Left renal pelvis (tissue), 4 donors: Measurements from ENCODE around the gene MCM8. TPM values are rescaled to one million over a fixed set of nuclear protein-coding genes. Genes with fewer than 3 reads are reported as not detected.
"Not testable (repeated sequence)": the region's sequence is repeated elsewhere in the genome, so short reads cannot be mapped to it uniquely, and the experiment has no call there.

Experiments
- DNase-seq, 4 donors: peaks; one replicate each; pipeline ENCODE4 v3.0.0-alpha.2; 2013; ENCODE audit warnings: low read depth in 4 of 4, low spot score in 3 of 4
- polyA plus RNA-seq, 4 donors: library from polyadenylated mRNA; unstranded; fragments of 120-200 nt; gene quantifications; one replicate each; pipeline ENCODE4 v1.2.1, GENCODE V29; 2013; ENCODE audit not compliant: insufficient read length in 4 of 4

MCM8 gene
- polyA plus RNA-seq, 4 donors = 11.7 to 16.3 (median 14.7) TPM

GRCh38 chr20:5991623-5992441, 41.4 kb downstream of the MCM8 start:
- DNase-seq = no peak

DNA sequence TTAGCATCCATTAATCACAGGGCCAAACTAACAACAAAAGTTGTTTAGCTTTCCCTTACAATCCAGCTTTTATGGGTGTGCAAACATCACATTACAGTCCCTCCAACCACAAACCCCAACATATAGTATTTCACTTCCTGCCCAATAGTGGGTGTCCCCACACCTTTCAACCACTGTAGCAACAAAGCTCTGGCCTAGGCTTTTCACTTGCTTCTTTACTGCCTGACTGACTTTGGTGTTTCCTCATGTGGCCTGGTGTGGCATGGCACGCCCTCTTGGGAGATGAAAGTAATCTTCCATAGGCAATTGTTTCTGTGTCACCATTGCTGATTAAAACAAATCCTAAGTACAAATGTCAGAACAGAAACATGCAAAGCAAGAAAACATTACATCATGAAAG, 46.3 kb downstream of the MCM8 start:
- DNase-seq = no peak

DNA sequence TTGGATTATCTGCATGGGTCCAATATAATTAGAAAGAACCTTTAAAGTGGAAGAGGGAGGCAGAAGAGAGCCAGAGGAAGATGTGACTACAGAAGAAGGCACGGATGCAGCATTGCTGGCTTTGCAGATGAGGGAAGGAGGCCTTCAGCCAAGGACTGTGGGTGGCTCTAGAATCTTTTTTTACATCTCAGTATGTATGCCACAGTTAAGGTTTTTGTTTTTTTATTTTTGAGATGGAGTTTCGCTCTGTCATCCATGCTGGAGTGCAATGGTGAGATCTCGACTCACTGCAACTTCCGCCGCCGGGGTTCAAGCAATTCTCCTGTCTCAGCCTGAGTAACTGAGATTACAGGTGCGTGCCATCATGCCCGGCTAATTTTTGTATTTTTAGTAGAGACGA, 49.3 kb downstream of the MCM8 start:
- no peak for DNase-seq

GRCh38 chr20:6000871-6001270, 50.4 kb downstream of the MCM8 start:
- DNase-seq = no peak

DNA sequence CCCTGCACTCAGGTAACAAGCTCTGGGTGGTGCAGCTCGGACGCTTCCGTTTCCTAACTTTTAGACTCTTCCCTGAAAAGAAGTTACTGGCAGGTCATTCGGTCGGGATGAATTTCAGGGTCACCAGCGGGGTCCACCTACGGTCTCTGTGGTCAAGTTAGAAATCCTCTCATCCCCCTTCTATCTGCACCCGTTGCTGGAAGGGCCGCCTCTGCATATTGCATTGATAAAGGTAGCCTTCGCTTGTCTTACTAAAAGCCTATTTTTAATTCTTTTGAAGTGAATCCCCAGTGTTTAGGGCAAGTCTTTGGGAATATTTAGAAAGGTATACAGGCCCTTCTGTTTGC, 56.1 kb downstream of the MCM8 start:
- DNase-seq = no peak

- DNase-seq = no peak
These were observed 56.7 kb downstream of the MCM8 start for GRCh38 chr20:6007094-6007528.

GRCh38 chr20:6007529-6008103, 57.2 kb downstream of the MCM8 start:
- DNase-seq = no peak

DNA sequence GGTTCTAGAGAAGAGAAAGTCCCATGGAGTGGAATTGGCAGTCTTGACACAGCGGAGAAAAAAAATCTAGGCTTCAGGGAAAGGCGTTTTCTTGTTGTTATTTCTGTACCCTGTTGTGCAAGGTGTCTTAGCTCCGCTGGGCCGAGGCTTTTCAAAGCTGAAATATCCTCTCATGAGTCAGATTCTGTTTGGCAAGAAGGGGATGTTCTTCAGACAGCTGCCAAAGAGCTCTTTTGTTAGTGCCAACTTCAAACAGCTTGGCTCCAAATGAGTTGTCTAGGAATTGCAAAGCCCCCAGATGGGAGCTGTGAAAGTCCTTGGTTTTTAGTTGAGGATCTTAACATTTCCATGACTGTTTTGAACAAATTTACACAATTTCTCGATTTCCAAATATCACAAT, 57.8 kb downstream of the MCM8 start:
- no peak for DNase-seq

GRCh38 chr20:6012179-6012578, 61.7 kb downstream of the MCM8 start:
- no peak for DNase-seq

DNA sequence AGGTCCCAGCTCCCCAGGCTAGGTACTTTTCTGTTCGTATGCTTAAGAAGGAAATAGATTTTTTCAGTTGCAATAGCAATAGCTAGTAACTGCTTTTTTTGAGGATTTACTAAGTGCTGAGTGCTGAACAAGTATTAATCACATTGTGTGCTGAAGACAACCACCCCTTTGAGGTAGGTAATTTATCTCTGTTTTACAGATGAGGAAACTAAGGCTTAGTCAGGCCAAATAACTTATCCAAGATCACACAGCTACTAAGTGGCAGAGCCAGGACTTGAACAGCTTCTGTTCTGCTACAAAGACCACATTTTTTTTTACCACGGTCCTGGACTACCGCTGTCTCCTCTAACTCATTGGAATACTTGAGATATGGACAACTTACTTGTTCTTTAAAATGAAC, 63.6 kb downstream of the MCM8 start:
- no peak for DNase-seq

DNA sequence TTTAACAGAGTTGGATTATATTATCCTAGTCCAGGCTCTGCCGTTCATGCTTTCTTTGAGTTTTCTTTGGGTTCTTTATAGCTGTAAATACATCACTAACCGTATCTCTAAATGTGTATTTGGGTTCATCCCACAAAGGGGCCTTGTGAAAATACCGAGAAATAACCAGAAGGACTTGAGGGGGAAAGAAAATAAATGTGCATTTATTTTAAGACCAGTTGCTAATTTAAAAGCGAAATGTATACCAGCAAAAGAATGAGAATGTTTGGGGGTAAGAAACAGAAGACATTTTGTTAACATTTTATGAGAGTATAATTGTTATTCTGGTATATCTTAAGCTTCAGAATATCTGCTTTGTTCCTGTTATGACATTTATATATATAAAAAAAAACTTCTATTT, 64.5 kb downstream of the MCM8 start:
- no peak for DNase-seq

- no peak for DNase-seq
These were observed 67.0 kb downstream of the MCM8 start for GRCh38 chr20:6017467-6017866.

DNA sequence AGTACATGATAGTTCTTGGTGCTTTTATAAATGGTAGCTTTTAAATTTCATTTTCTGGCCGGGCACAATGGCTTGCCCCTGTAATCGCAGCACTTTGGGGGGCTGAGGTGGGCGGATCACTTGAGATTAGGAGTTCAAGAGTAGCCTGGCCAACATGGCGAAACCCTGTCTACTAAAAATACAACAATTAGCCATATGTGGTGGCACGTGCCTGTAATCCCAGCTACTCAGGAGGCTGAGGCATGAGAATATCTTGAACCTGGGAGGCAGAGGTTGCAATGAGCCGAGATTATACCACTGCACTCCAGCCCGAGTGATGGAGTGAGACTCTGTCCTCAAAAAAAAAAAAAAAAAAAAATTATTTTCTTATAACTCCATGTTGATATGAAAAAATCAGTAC, 67.4 kb downstream of the MCM8 start:
- DNase-seq = no peak

- DNase-seq = no peak
These were observed 74.3 kb downstream of the MCM8 start for GRCh38 chr20:6024768-6025167.

DNA sequence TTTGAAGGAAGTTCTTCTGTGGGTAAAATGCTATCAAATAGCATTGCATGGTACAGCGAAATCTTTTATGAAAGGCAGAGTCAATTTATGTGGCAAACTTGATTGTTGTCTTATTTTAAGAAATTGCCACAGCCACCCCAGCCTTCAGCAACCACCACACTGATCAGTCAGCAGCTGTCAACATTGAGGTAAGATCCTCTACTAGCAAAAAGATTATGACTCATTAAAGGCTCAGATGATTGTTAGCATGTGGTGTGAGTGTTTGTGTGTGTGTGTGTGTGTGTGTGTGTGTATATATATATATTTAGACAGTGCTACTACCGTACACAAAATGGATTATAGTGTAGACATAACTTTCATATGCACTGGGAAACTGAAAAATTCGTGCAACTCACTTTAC, 75.6 kb downstream of the MCM8 start:
- DNase-seq = no peak

GRCh38 chr20:6028818-6029217, 78.4 kb downstream of the MCM8 start:
- no peak for DNase-seq

- DNase-seq = no peak
These were observed 79.1 kb downstream of the MCM8 start for GRCh38 chr20:6029538-6029937.

DNA sequence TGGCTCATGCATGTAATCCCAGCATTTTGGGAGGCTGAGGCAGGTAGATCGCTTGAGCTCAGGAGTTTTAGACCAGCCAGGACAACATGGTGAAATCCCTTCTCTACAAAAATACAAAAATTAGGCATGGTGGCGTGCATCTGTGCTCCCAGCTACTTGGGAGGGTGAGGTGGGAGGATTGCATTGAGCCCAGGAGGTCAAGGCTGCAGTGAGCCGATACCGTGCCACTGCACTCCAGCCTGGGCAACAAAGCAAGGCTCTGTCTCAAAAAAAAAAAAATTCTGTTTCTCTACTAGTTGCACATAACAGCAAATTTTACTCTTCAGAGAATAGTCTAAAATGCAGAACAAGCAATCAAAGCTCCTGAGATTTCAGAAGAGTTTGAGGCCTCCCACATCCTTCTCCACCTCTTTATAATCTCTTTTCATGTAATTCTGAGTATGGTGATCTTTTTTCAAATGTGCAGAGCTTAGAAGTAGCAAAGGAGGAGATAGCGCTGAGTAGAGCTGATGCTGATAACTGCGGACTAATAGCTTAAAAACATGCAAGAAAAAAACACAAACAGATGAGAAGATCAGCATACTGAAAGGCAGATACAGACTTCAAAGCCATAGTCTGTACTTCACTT, 80.1 kb downstream of the MCM8 start:
- DNase-seq = no peak

GRCh38 chr20:6032907-6033306, 82.5 kb downstream of the MCM8 start:
- not testable (repeated sequence) for DNase-seq

- DNase-seq = no peak
These were observed 83.9 kb downstream of the MCM8 start for GRCh38 chr20:6034134-6034969.

DNA sequence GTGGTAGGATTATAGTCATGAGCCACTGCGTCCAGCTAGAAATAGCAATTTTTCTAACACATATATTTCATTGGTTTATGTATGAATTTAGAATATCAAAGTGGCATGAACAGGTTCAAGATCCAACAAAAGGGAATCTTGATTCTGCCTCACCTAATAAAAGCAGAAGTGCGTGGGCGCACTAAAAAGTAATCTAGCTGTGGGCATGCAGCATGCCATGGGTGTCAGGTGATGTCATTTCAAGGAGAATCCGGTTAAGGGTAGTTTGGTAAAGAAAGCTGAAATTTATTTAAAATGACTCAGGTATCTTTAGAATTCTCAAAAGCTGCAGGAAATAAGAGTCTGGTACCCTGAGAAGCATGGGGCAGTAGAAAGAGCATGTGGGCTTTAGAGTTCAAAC, 85.8 kb downstream of the MCM8 start:
- no peak for DNase-seq
